Activated naive CD4-positive, alpha-beta T cell treated with anti-CD3 and anti-CD28 coated beads, Interleukin-2, amount 10 ng/mL, durations not matched to agents 7 days and 5 days (primary cell): Measurements from ENCODE around the gene CD27.
"Not testable (repeated sequence)": the region's sequence is repeated elsewhere in the genome, so short reads cannot be mapped to it uniquely, and the experiment has no call there.

Experiments
- CTCF ChIA-PET: fragments of 350-600 bp; sonication (Branson Sonifier 250); formaldehyde crosslinking; loops from one replicate; lab custom pipeline; 2021; ENCODE audit warnings: antibody characterized with exemption; lab: Charles Lee
- DNase-seq: peaks from one replicate; pipeline ENCODE4 v3.0.0-alpha.2; 2020
- H3K27ac Mint-ChIP-seq: one replicate; pipeline ENCODE4 v1.8.0; 2021; ENCODE audit warnings: mild to moderate bottlenecking, moderate library complexity, mixed read lengths
- H3K27me3 Mint-ChIP-seq: one replicate; pipeline ENCODE4 v1.8.0; 2021; ENCODE audit warnings: mild to moderate bottlenecking, mixed read lengths
- H3K36me3 Mint-ChIP-seq: one replicate; pipeline ENCODE4 v1.8.0; 2021; ENCODE audit warnings: mixed read lengths
- H3K4me1 Mint-ChIP-seq: one replicate; pipeline ENCODE4 v1.8.0; 2021; ENCODE audit warnings: mixed read lengths
- H3K4me3 Mint-ChIP-seq: one replicate; pipeline ENCODE4 v1.8.0; 2021; ENCODE audit warnings: mild to moderate bottlenecking, moderate library complexity, mixed read lengths
- H3K9me3 Mint-ChIP-seq: one replicate; pipeline ENCODE4 v1.8.0; 2021; ENCODE audit warnings: mixed read lengths

The CD27 gene

GRCh38 chr12:6425590-6426531 is 18.9 kb upstream of the CD27 start:
- Mint-ChIP-seq H3K27ac (peak overlapping the region; percentile 94), H3K9me3 (no peaks in the 10 kb centered on the region), H3K27me3 (peaks cover 11% of the 10 kb centered on the region), H3K36me3 (no peaks in the 10 kb centered on the region), H3K4me1 (peaks cover 62% of the 10 kb centered on the region), H3K4me3 (no peak overlapping the region)
- DNase-seq = peak; percentile 33
- CTCF ChIA-PET = interaction anchor here (1.0 to 7.6 kb wide), 12 partner anchors 9 to 341 kb away, joined by 3 to 231 read pairs (median 26); partner anchors contain the start of genes CD27, TAPBPL and VAMP1

GRCh38 chr12:6426882-6427671 is 17.7 kb upstream of the CD27 start:
- Mint-ChIP-seq H3K4me3 (peak overlapping the region; percentile 64), H3K27me3 (no peaks in the 10 kb centered on the region), H3K36me3 (no peaks in the 10 kb centered on the region), H3K27ac (peak overlapping the region; percentile 94), H3K9me3 (no peaks in the 10 kb centered on the region), H3K4me1 (peaks cover 71% of the 10 kb centered on the region)
- peak; percentile 85 for DNase-seq
- CTCF ChIA-PET = interaction anchor here (1.1 to 7.6 kb wide), 6 partner anchors 18 to 340 kb away, joined by 3 to 231 read pairs (median 29); partner anchors contain the start of gene CD27

GRCh38 chr12:6427796-6428195 is 17.0 kb upstream of the CD27 start:
- not testable (repeated sequence) for DNase-seq
- CTCF ChIA-PET = interaction anchor here (0.9 to 7.6 kb wide), 3 partner anchors 11 to 36 kb away, joined by 4 to 231 read pairs (median 41); partner anchors contain the start of gene CD27

GRCh38 chr12:6428326-6428725 is 16.4 kb upstream of the CD27 start:
- no peak for DNase-seq
- H3K4me3 Mint-ChIP-seq = no peak overlapping the region
- H3K36me3 Mint-ChIP-seq = no peaks in the 10 kb centered on the region
- H3K27me3 Mint-ChIP-seq = no peaks in the 10 kb centered on the region
- peaks cover 77% of the 10 kb centered on the region for H3K4me1 Mint-ChIP-seq
- H3K27ac Mint-ChIP-seq = peak overlapping the region; percentile 94
- CTCF ChIA-PET = interaction anchor here (0.9 to 7.6 kb wide), 3 partner anchors 11 to 35 kb away, joined by 4 to 231 read pairs (median 41); partner anchors contain the start of gene CD27
- no peaks in the 10 kb centered on the region for H3K9me3 Mint-ChIP-seq

More at GRCh38 chr12:6427796-6428195, 17.0 kb upstream of the CD27 start:
- not testable (repeated sequence) for H3K9me3 Mint-ChIP-seq, H3K36me3 Mint-ChIP-seq, H3K27me3 Mint-ChIP-seq
- H3K4me3 Mint-ChIP-seq = peak overlapping the region; percentile 64
- H3K27ac Mint-ChIP-seq = peak overlapping the region; percentile 94
- peaks cover 75% of the 10 kb centered on the region for H3K4me1 Mint-ChIP-seq

GRCh38 chr12:6430124-6430989 is 14.4 kb upstream of the CD27 start:
- H3K4me1 Mint-ChIP-seq = peaks cover 79% of the 10 kb centered on the region
- no peaks in the 10 kb centered on the region for H3K36me3 Mint-ChIP-seq
- CTCF ChIA-PET = no interaction called here
- no peak overlapping the region for H3K4me3 Mint-ChIP-seq
- H3K9me3 Mint-ChIP-seq = no peaks in the 10 kb centered on the region
- H3K27me3 Mint-ChIP-seq = no peaks in the 10 kb centered on the region
- H3K27ac Mint-ChIP-seq = peak overlapping the region; percentile 7
- DNase-seq = peak; percentile 29

- H3K36me3 Mint-ChIP-seq = no peaks in the 10 kb centered on the region
- no peaks in the 10 kb centered on the region for H3K27me3 Mint-ChIP-seq
- DNase-seq = no peak
- peaks cover 62% of the 10 kb centered on the region for H3K4me1 Mint-ChIP-seq
- CTCF ChIA-PET = interaction anchor here (1.6 to 3.5 kb wide), 3 partner anchors 12 to 33 kb away, joined by 6 to 23 read pairs (median 11); partner anchors contain the start of gene CD27
- H3K27ac Mint-ChIP-seq = peak overlapping the region; percentile 9
- no peak overlapping the region for H3K4me3 Mint-ChIP-seq
- H3K9me3 Mint-ChIP-seq = no peaks in the 10 kb centered on the region
Observed at GRCh38 chr12:6432991-6433390, 11.8 kb upstream of the CD27 start.

GRCh38 chr12:6434205-6435140 is 10.3 kb upstream of the CD27 start:
- Mint-ChIP-seq H3K4me3 (no peak overlapping the region), H3K27ac (peak overlapping the region; percentile 87), H3K36me3 (no peaks in the 10 kb centered on the region), H3K4me1 (peaks cover 59% of the 10 kb centered on the region), H3K27me3 (no peaks in the 10 kb centered on the region), H3K9me3 (no peaks in the 10 kb centered on the region)
- CTCF ChIA-PET = interaction anchor here (1.1 to 3.5 kb wide), 8 partner anchors 9 to 103 kb away, joined by 3 to 23 read pairs (median 7); partner anchors contain the start of gene CD27
- peak; percentile 65 for DNase-seq

GRCh38 chr12:6435961-6436715 is 8.6 kb upstream of the CD27 start:
- H3K4me3 Mint-ChIP-seq = no peak overlapping the region
- H3K4me1 Mint-ChIP-seq = peaks cover 43% of the 10 kb centered on the region
- H3K27me3 Mint-ChIP-seq = no peaks in the 10 kb centered on the region
- H3K27ac Mint-ChIP-seq = no peak overlapping the region
- CTCF ChIA-PET = interaction anchor here (0.8 to 2.5 kb wide), 2 partner anchors 29 to 317 kb away, joined by 4 to 17 read pairs; partner anchors contain the start of gene MLF2
- no peaks in the 10 kb centered on the region for H3K36me3 Mint-ChIP-seq
- no peak for DNase-seq
- no peaks in the 10 kb centered on the region for H3K9me3 Mint-ChIP-seq

GRCh38 chr12:6437586-6437985 is 7.2 kb upstream of the CD27 start:
- no peaks in the 10 kb centered on the region for H3K9me3 Mint-ChIP-seq
- peaks cover 40% of the 10 kb centered on the region for H3K4me1 Mint-ChIP-seq
- CTCF ChIA-PET = no interaction called here
- no peak for DNase-seq
- H3K27me3 Mint-ChIP-seq = no peaks in the 10 kb centered on the region
- H3K36me3 Mint-ChIP-seq = no peaks in the 10 kb centered on the region
- H3K27ac Mint-ChIP-seq = no peak overlapping the region
- H3K4me3 Mint-ChIP-seq = no peak overlapping the region

GRCh38 chr12:6438345-6438744 is 6.4 kb upstream of the CD27 start:
- DNase-seq = no peak
- H3K4me3 Mint-ChIP-seq = no peak overlapping the region
- H3K9me3 Mint-ChIP-seq = no peaks in the 10 kb centered on the region
- H3K27me3 Mint-ChIP-seq = no peaks in the 10 kb centered on the region
- H3K27ac Mint-ChIP-seq = no peak overlapping the region
- peaks cover 1% of the 10 kb centered on the region for H3K36me3 Mint-ChIP-seq
- peaks cover 41% of the 10 kb centered on the region for H3K4me1 Mint-ChIP-seq
- CTCF ChIA-PET = interaction anchor here (1.1 to 2.1 kb wide), 4 partner anchors 10 to 125 kb away, joined by 3 to 7 read pairs (median 4); no protein-coding TSS in a partner anchor

- Mint-ChIP-seq H3K36me3 (peaks cover 9% of the 10 kb centered on the region), H3K9me3 (no peaks in the 10 kb centered on the region), H3K27me3 (no peaks in the 10 kb centered on the region), H3K4me1 (peaks cover 40% of the 10 kb centered on the region), H3K4me3 (no peak overlapping the region), H3K27ac (no peak overlapping the region)
- CTCF ChIA-PET = interaction anchor here (0.9 to 1.6 kb wide), 2 partner anchors 21 to 25 kb away, joined by 3 to 10 read pairs; no protein-coding TSS in a partner anchor
- no peak for DNase-seq
Observed at GRCh38 chr12:6440391-6440790, 4.4 kb upstream of the CD27 start.
